ENCODE measurements around the gene PI4K2B.
"Not testable (repeated sequence)": the region's sequence is repeated elsewhere in the genome, so short reads cannot be mapped to it uniquely, and the experiment has no call there.

The PI4K2B gene

DNA sequence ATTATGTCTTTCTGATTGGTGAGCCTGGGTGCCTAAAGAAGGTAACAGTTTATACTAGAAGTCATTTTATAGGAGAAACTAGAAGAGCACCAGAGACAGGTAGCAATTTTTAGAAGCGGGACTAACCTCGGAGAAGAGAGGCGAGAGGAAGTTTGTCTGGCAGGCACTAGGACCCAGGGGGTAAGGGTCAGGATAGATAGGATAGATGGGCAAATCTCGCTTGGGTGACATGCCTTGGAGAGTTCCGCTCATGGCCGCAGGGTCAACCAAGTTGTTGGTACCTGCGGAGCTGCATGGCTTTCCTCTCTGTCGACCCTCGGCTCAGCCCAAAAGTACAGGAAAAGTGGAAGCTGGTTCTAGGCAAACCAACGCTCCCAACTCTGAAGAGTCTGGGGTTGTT, 11.3 kb downstream of the PI4K2B start:
- DNase-seq, result no peak

- DNase-seq, result no peak
Observed at GRCh38 chr4:25246680-25247611, 13.1 kb downstream of the PI4K2B start.

GRCh38 chr4:25248875-25249274, 15.0 kb downstream of the PI4K2B start:
- not testable (repeated sequence) for DNase-seq

DNA sequence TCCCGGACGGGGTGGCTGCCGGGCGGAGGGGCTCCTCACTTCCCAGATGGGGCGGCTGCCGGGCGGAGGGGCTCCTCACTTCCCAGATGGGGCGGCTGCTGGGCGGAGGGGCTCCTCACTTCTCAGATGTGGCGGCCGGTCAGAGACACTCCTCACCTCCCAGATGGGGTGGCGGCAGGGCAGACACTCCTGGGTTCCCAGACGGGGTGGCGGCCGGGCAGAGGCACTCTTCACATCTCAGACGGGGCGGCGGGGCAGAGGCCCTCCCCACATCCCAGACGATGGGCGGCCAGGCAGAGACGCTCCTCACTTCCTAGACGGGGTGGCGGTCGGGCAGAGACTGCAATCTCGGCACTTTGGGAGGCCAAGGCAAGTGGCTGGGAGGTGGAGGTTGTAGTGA, 15.7 kb downstream of the PI4K2B start:
- not testable (repeated sequence) for DNase-seq

GRCh38 chr4:25252230-25253070, 18.6 kb downstream of the PI4K2B start:
- no peak for DNase-seq

- DNase-seq, result no peak
Observed at GRCh38 chr4:25253071-25253445, 19.2 kb downstream of the PI4K2B start.

DNA sequence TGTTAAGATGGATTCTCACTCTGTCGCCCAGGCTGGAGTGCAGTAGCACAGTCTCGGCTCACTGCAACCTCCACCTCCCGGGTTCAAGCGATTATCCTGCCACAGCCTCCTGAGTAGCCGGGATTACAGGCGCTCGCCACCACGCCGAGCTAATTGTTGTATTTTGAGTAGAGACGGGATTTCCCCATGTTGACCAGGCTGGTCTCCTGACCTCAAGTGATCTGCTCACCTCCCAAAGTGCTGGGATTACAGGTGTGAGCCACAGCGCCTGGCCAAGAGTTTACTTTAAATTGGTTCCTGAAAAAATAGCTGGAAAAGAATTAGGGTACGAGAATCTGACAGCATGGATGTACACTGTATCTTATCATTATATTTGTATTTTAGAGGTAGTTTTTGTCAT, 20.0 kb downstream of the PI4K2B start:
- not testable (repeated sequence) for DNase-seq

- no peak for DNase-seq
Observed at GRCh38 chr4:25258980-25259578, 25.2 kb downstream of the PI4K2B start.

- no peak for DNase-seq
Observed at GRCh38 chr4:25271866-25272265, 38.0 kb downstream of the PI4K2B start.

DNA sequence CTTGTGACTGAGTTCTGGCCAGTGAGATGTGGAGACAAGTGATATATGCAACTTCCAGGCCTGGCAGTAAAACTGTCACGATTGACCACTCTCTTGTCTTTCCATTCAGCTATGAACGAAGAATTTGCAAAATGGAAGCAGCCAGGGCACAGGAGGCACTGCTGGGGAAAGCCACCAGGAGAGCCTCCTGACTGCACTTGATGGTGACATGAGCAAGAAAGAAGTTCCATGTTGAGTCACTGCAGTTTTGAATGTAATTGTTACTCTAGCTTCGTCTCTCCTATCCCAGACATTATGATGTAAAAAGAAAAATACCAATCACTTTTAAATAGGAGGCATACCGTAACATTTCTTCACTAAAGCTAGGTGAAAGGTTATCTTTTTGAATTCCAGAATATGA, 46.4 kb downstream of the PI4K2B start:
- DNase-seq, result no peak

DNA sequence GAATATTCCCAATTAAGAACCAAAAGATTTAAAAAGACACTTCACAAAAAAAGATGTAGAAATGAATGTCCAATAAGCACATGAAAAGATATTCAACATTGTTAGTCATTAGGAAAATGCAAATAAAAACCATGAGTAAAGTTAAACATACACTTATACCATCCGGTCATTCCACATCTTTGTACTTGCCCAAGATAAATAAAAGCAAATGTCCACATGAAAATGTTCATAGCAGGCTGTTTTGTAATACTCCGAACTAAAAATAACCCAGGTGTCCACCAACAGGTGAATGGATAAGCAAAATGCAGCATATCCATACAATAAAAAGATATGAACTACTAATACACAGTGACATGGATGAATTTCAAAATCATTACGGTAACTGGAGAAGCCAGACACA, 50.1 kb downstream of the PI4K2B start:
- DNase-seq, result no peak

- DNase-seq, result no peak
Observed at GRCh38 chr4:25284466-25284865, 50.6 kb downstream of the PI4K2B start.

- no peak for DNase-seq
Observed at GRCh38 chr4:25290490-25291067, 56.7 kb downstream of the PI4K2B start.

DNA sequence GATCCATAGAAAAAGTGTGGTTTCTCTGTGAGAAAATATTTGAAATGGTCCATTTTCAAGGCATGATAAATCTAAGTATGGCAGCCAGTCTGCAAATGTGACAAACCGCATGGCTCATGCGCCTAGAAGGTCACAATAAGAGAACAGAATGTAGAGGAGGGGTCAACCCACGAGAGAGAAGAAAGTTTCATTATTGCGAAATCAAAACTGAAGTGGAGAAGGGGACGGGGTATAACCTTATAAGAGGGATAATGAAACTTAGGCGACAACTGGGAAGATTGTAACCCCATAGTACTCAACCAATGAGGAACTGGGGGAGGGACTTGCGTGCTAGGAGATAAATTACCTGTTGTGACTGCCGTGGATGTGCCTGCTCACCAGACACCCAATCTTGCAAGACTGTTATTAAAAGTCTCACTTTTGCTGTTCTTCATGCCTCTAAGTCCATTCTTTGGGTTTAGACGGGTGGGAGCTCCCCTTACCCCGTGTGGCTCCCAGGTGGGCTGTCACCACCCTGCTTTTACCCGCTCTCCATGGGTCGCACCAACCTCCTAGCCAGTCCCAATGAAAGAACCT, 57.4 kb downstream of the PI4K2B start:
- no peak for DNase-seq

- DNase-seq, result no peak
Observed at GRCh38 chr4:25297528-25298242, 63.9 kb downstream of the PI4K2B start.

DNA sequence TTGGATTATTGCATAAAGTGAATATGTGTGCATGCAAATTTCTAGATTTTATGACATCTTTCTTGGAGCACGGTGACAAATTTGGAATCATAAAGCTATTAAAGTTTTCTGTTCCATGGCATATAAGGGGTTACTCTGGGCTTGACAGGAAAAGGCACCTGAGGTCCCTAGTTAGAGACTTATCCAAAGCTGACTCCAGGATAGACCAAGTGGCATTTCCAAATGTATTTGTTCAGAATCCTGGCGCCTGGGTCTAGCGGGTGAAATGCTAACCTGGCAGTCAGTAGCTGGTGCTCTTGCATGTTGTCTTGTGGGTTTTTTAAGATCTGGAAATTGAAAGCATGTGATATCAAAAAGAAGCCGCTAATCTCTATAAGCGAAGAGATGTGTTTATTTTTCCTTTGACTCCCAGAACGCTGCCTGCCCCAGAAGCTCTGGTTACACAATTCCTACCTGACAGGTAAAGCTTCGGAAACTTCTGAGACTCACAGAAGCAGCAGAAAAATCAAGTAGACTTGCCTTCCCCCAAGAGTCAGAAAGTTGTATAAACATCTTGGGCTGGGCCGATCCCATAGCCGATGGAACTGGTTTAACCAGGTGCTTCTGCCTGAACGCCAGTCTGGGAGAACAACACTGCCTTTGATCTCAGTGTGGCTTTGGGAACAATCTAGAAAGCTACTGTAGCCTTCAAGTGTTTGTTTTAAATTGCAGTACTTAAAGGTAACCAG, 65.8 kb downstream of the PI4K2B start:
- no peak for DNase-seq

GRCh38 chr4:25301471-25301870, 67.6 kb downstream of the PI4K2B start:
- DNase-seq, result no peak

DNA sequence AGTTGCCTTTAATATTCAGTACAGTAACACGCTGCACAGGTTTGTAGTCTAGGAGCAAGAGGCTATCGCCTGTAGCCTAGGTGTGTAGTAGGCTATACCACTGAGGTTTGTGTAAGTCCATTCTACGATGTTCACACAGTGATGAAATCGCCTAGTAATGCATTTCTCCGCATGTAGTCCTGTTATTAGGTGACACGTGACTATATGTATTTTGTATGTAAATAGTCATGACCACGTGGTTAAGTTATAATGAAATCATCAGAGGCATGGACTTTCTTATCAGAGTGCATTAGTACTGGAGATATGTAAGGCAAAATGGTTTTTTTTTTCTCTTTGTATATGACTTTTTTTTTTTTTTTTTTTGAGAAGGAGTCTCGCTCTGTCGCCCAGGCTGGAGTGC, 68.8 kb downstream of the PI4K2B start:
- DNase-seq, result no peak

DNA sequence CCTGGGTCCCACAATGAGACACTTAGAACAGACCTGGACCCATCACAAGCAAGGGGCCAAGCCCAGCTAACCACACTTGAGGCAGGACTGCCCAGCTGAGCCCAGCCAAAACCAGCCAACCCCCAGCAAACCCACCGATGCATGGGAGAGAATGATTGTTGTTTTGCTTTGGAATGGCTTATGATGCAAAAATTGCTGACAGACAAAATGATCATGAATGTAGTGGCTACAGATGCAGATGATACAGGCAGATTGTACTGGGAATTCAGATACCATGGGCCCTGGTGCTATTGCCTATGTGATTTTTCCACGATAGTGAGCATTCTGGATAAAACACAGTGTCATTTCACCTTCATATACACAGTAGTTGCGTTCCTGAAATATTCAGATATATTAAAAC, 69.7 kb downstream of the PI4K2B start:
- DNase-seq, result no peak

- DNase-seq, result no peak
Observed at GRCh38 chr4:25306518-25307057, 72.8 kb downstream of the PI4K2B start.

DNA sequence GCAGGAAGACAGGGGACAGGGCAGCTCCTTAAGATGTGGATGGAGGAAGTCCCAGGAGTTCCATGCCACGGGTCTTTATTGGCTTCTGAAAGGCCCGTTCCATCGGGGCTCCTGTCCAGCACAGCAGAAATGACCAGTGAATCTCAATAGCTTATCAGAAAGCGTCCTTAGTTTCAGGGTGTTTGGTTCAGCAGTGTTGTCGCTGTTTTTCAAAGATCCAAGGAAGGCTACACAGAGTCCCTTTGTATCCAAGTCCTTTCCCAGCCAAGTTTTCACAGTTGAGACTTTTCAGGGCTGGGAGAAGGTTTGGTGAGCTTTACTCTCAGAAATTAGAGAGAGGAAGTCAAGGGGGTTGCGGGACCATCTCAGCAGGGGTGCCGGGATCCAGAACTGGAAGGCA, 73.8 kb downstream of the PI4K2B start:
- no peak for DNase-seq

Measured in activated CD4-positive, CD25-positive, alpha-beta regulatory T cell (primary cell).